ENCODE results near the gene GOLPH3L.
"Not testable (repeated sequence)": the region's sequence is repeated elsewhere in the genome, so short reads cannot be mapped to it uniquely, and the experiment has no call there.

GOLPH3L gene

DNA sequence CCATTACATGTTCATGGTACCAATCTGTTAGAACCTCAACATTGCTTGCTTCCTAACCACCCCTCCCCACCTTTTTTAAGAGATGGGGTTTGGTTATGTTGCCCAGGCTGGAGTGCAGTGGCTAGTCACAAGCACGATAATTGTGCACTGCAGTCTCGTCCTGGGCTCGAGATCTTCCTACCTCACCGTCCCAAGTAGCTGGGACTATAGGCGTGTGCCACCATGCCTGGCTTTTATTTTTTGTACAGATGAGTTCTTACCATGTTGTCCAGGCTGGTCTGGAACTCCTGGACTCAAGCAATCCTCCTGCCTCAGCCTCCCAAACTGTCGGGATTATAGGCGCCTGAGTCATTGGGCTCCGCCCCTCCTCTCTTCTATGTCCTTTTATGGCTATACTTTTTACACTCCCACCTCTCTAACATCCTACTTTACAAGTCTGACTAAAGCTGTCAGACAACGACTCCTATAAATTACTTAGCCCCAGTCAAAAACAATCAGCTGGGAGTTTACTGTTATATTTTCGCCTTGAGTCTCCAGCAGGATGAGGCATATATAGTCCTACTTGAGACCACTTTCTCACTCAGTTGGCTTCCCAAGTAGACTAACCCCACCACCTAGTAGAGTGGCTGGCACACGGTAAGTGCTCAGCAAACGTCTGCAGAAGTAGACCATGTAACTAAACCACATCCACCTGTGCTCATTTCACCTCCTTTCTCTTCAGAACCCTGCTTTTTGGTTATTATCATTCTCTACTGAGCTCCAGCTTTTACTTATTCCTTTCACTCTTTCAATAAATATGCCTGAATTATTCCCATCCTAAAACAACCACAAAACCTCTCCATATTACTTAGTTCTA lies 81.4 kb downstream of the GOLPH3L start:
- DNase-seq (ENCODE audit: low read depth), result no peak

DNA sequence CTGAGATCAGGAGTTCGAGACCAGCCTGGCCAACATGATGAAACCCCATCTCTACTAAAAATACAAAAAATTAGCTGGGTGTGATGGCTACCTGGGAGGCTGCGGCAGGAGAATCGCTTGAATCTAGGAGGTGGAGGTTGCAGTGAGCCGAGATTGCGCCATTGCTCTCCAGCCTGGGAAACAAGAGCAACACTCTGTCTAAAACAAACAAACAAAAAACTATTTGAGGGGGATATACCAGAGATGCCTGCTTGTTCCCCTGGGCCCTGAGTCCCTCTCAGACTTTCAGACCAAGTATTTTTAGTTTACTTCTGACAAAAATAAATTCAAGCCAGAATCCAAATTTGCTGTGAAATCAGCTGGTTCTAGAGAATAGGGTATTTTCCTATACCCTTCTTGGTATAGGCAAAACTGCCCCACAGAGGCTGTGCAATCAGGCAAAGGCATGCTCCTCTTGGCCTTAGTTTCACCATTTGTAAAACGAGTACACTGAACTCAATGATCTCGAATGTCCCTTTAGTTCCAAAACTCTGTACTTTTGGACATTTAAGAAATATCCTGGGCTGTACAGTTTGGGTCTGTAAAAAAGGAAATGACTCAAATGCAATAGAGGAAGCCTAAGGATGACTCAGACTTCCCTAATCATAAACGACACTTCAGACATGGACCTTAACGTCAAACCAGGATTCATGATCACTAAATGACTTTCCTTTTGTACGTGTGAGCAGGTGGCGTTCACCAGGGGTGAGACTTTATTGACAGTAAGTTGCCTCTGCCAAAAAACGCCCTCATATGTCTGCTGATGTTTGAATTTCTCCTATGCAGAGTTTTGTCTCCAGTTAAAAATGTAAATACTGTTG lies 83.7 kb downstream of the GOLPH3L start:
- peak; percentile 33 for DNase-seq (ENCODE audit: low read depth)

DNA sequence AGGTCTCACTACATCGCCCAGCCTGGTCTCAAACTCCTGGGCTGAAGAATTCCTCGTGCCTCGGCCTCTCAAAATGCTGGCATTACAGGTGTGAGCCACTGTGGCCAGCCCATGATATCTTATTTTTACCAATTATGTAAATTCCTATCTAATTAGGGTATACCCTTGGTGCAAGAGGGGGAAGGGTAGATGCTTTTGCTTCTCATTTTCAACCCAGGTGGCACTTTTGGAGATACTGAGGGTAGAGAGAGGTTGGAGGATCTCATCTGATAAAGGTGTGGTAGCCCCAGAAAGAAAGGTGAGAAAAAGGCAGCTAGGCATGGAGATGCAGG lies 85.0 kb downstream of the GOLPH3L start:
- DNase-seq (ENCODE audit: low read depth), result no peak

DNA sequence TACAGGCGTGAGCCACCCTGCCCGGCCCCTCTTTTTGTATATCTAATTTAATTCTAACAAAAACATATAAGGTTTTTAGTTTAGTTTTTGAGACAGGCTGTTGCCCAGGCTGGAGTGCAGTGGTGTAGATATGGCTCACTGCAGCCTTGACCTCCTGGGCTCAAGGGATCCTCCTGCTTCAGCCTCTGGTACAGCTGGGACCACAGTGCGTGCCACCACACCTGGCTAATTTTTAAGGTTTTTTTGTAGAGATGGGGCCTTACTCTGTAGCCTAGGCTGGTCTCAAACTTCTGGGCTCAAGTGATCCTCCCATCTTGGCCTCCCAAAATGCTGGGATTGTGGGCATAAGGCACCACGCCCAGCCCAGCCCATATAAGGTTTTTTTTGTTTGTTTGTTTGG lies 86.4 kb downstream of the GOLPH3L start:
- DNase-seq (ENCODE audit: low read depth), result no peak

DNA sequence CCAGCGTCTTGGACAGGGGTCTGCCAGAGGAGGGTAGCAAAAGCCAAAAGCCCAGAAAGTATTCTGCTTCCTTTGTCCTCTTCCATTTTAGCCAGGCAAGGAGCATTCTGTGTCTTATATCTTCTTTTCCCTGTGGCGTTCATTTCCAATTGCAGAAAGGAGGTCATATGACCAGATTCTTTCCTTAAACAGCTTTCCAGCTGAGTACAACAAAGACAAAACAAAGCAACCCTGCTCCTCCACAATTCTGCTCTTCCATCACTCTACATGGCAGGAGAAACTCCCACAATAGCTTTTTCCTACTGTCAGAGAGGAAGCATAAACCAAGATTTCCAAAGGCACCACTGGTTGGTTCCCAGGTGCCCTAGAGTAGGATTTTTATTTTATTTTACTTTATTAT lies 87.2 kb downstream of the GOLPH3L start:
- no peak for DNase-seq (ENCODE audit: low read depth)

DNA sequence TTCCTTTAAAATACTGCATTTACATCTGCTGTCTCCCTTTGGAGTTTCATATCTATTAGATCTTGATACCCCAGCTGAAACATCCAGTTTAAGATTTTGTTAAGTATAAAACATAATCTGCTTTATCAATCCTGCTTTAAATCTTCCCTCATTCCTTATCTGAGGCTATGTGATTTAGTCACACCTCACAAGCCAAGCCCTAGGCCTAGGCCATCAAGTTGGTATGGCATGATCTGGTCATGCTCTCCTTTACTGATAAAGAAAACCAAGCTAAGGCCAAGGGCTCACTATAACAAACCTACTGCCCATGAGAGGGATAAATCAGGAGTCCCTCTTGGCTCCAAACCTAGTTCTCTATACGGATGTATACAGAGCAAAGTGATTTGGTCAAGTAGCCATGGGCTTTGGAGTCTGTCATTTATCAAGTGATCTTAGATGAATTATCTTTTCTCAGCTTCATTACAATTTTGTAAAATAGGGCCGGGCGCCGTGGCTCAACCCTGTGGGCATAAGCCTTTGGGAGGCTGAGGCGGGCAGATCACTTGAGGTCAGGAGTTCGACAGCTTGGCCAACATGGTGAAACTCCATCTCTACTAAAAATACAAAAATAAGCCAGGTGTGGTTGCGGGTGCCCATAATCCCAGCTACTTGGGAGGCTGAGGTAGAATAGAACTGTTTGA lies 90.4 kb downstream of the GOLPH3L start:
- no peak for DNase-seq (ENCODE audit: low read depth)

DNA sequence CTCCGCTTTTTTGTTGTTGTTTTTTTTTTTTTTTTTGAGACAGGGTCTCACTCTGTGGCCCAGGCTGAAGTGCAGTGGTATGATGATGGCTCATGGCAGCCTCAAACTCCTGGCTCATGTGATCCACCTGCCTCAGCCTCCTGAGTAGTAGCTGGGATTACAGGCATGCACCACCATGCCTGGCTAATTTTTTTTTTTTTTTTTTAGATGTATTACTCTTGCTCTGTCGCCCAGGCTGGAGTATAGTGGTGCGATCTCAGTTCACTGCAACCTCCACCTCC lies 91.6 kb downstream of the GOLPH3L start:
- not testable (repeated sequence) for DNase-seq (ENCODE audit: low read depth)

DNA sequence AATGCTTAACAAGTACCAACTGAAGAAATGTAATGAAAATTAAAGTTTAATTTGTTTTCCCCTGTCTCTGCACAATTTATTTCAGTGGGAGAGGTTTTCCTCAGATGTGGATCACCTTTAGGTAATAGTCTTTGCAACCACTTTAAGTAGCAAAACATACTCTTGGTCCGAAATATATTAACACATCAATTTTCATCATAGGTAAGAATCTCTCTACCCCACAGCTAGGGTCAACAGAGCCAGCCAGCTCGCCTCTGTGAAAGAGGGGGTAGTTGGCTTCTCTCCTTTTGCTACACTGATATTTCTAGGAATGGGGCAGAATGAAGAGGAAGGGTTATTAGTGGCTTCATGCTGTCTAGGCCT lies 92.7 kb downstream of the GOLPH3L start:
- no peak for DNase-seq (ENCODE audit: low read depth)

DNA sequence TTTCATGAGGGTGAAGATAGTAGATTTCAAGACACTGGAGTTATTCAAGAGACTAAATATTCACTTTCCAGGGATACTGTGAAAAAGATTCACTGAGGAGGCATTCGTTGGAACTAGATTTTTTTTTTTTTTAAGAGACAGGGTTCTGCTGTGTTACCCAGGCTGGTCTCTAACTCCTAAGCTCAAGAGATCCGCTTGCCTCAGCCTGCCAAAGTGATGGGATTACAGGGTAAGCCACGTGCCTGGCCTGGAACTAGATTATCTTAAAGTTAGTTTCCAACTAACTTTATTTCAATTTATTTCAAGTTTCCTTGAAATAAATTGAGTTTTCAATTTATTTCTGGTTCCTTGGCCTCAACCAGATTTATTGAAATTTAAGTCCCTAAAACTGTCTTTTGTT lies 93.2 kb downstream of the GOLPH3L start:
- no peak for DNase-seq (ENCODE audit: low read depth)

DNA sequence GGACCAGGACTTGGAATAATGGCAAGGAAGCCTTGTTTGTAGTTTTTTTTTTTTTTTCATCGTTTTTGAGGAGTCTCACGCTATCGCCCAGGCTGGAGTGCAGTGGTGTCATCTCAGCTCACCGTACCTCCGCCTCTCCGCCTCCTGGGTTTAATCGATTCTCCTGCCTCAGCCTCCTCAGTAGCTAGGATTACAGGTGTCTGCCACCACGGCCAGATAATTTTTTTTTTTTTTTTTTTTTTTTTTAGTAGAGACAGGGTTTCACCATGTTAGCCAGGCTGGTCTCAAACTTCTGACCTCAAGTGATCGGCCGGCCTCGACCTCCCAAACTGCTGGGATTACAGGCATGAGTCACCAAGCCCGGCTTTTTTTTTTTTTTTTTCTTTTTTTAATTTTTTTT lies 94.6 kb downstream of the GOLPH3L start:
- not testable (repeated sequence) for DNase-seq (ENCODE audit: low read depth)

DNA sequence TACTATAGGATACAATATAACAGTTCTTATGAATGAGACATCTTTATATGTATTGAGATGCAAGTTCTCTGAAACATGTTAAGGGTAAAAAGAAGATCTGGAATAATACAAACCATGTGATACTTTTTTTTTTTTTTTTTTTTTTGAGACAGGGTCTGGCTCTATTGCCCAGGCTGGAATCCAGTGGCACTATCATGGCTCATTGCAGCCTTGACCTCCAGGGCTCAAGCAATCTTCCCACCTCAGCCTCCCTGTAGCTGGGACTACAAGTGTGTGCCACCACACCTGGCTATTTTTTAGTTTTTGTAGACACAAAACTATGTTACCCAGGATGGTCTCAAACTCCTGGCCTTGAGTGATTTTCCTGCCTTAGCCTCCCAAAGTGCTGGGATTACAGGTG lies 95.4 kb downstream of the GOLPH3L start:
- DNase-seq (ENCODE audit: low read depth), result no peak

DNA sequence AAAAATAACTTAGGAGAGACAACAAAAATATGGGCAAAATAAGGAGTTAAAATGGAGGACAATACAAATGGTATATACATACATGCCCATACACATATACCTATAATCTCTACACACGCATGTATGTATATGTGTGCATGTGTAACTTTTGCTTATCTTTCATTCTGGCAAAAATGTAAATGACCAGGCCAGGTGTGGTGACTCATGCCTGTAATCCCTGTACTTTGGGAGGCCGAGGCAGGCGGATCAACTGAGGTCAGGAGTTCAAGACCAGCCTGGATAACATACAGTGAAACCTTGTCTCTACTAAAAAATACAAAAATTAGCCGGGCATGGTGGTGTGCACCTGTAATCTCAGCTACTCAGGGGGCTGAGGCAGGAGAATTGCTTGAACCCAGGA lies 98.6 kb downstream of the GOLPH3L start:
- DNase-seq (ENCODE audit: low read depth), result not testable (repeated sequence)

DNA sequence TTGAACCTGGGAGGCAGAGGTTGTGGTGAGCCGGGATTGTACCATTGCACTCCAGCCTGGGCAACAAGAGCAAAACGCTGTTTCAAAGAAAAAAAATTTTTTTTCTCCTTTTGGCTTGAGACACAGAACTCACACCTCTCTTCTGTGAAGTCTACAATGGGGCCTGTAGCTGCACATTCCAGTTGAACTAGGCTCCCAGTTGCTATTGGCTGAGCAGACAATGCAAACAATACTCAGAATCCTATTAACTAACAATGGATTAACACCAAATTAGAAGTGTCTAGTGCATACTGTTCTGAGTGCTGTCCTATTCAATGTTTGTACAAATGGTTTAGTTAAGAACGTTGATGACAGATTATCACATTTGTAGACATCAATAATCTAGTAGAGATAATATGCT lies 100.0 kb downstream of the GOLPH3L start:
- no peak for DNase-seq (ENCODE audit: low read depth)
